GM10248 (cell line): ENCODE data around the gene FOXQ1.

Experiments used
- CTCF ChIA-PET: fragments of 300-600 bp; sonication (Branson Sonifier 250); formaldehyde crosslinking; extraction: SDS; loops from one replicate; lab custom pipeline; 2021; ENCODE audit warnings: antibody characterized with exemption; lab: Yijun Ruan, JAX
- POLR2A ChIA-PET: fragments of 350-650 bp; sonication (Branson Sonifier 250); formaldehyde crosslinking; extraction: SDS; loops from one replicate; lab custom pipeline; 2020; ENCODE audit warnings: antibody characterized with exemption; lab: Yijun Ruan, JAX
- DNase-seq: peaks from one replicate; pipeline ENCODE4 v3.0.0; 2012; ENCODE audit errors: extremely low spot score
- TF ChIP-seq, protein P1 (sequence below): IDR thresholded peaks from 2 replicates; pipeline ENCODE4 v1.5.1; 2012; ENCODE audit warnings: mild to moderate bottlenecking, low read depth; ENCODE audit errors: extremely low read depth, missing control alignments, control extremely low read depth

Gene FOXQ1

DNA sequence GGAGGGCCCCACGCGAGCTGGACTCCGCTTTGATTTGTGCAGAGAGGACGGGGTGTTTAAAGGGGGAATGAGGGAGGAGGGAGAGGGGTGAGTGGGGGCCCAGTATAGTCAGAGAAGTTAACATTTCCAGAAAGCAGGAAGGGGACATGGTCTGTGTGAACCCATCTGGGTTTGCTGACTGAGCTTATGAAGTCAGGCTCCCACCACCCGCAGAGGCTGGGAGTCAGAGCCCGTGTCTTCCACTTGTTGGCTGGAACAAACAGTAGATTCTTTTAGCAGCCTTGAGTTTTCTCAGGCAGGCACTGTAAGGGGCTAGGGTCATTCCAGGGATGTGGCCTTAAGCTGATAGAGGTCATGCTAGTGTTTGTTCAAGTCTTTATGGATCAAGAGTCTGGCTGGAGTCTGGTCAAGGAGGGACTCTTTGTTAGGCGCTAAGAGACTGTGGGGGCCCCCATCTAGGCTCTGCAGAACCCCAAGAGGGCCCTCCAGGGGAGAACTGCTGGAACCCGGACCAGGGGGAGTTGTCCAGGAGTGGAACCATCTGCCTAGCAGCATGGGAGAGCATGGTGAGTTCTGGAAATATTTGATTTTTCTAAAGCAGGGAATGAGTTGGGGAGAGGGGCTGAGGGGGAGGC, 31.1 kb upstream of the FOXQ1 start:
- TF ChIP-seq, protein P1, sequence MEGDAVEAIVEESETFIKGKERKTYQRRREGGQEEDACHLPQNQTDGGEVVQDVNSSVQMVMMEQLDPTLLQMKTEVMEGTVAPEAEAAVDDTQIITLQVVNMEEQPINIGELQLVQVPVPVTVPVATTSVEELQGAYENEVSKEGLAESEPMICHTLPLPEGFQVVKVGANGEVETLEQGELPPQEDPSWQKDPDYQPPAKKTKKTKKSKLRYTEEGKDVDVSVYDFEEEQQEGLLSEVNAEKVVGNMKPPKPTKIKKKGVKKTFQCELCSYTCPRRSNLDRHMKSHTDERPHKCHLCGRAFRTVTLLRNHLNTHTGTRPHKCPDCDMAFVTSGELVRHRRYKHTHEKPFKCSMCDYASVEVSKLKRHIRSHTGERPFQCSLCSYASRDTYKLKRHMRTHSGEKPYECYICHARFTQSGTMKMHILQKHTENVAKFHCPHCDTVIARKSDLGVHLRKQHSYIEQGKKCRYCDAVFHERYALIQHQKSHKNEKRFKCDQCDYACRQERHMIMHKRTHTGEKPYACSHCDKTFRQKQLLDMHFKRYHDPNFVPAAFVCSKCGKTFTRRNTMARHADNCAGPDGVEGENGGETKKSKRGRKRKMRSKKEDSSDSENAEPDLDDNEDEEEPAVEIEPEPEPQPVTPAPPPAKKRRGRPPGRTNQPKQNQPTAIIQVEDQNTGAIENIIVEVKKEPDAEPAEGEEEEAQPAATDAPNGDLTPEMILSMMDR = no peak
- ChIA-PET CTCF (interaction anchor here (1.2 kb wide), 1 partner anchor 25 kb away, joined by 3 read pairs; no protein-coding TSS in a partner anchor), POLR2A (no interaction called here)
- DNase-seq = no peak

- ChIA-PET POLR2A (no interaction called here), CTCF (no interaction called here)
- TF ChIP-seq, protein P1 = no peak
- no peak for DNase-seq
These were observed 30.2 kb upstream of the FOXQ1 start for GRCh38 chr6:1281746-1282145.

- POLR2A ChIA-PET = no interaction called here
- TF ChIP-seq, protein P1 = no peak
- CTCF ChIA-PET = interaction anchor here (1.1 to 2.1 kb wide), 2 partner anchors 12 to 15 kb away, joined by 3 to 5 read pairs; no protein-coding TSS in a partner anchor
- DNase-seq = no peak
These were observed 28.4 kb upstream of the FOXQ1 start for GRCh38 chr6:1283501-1283900.

DNA sequence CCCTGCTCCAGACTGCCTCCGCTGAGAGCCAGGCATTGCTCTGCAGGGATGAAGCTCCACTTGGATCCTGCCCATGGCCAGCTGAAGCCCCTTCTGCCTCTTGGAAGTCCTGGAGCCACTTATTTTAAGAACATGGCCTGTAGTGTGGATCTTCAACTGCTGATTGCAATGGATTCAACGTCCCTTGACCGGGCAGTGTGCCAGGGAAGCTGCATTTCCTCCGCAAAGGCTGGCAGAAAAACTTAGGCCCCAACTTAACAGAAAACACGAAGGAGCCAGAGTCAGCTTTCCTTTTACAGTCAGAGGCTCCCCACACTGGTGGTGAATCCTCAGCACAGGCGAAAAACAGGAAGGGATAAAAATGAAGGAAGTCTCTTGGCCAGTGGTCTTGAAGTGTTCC, 26.3 kb upstream of the FOXQ1 start:
- DNase-seq = no peak
- ChIA-PET CTCF (no interaction called here), POLR2A (no interaction called here)

GRCh38 chr6:1285956-1286355, 25.9 kb upstream of the FOXQ1 start:
- CTCF ChIA-PET = no interaction called here
- DNase-seq = no peak
- POLR2A ChIA-PET = no interaction called here
- TF ChIP-seq, protein P1 = no peak

More for the DNA sequence above, 26.3 kb upstream of the FOXQ1 start:
- TF ChIP-seq, protein P1 = no peak

GRCh38 chr6:1287103-1287591, 24.8 kb upstream of the FOXQ1 start:
- no peak for DNase-seq
- ChIA-PET POLR2A (no interaction called here), CTCF (no interaction called here)
- TF ChIP-seq, protein P1 = no peak
